Right kidney (tissue), 9 donors: Measurements from ENCODE around the gene TSPY9.
"Not testable (repeated sequence)": the region's sequence is repeated elsewhere in the genome, so short reads cannot be mapped to it uniquely, and the experiment has no call there.

Experiments
- DNase-seq: peaks from one replicate; pipeline ENCODE4 v3.0.0-alpha.2; 2016
- long read RNA-seq, 8 donors: transcript quantifications; one replicate each; lab custom pipeline, GENCODE V29; 2026

Gene TSPY9
- long read RNA-seq, donor 1: 0 reads
- long read RNA-seq, donor 2: 0 reads
- long read RNA-seq, donor 3: 0 reads
- long read RNA-seq, donor 4: 0 reads
- long read RNA-seq, donor 5: 0 reads
- long read RNA-seq, donor 6: 0 reads
- long read RNA-seq, donor 7: 0 reads
- long read RNA-seq, donor 8: 0 reads

GRCh38 chrY:9486967-9487366, at the start of gene TSPY9:
Gene TSPY9 (plus strand): TSS chrY:9487267. CDS start chrY:9487313, 46 bp downstream.
- DNase-seq: not testable (repeated sequence)

GRCh38 chrY:9466655-9467054, 20.4 kb upstream of the TSPY9 start, which contains the start of gene TSPY1:
Gene TSPY1 (plus strand): TSS chrY:9466955. CDS start chrY:9467001, 46 bp downstream.
- not testable (repeated sequence) for DNase-seq

GRCh38 chrY:9504396-9504795, 17.3 kb downstream of the TSPY9 start:
- not testable (repeated sequence) for DNase-seq

DNA sequence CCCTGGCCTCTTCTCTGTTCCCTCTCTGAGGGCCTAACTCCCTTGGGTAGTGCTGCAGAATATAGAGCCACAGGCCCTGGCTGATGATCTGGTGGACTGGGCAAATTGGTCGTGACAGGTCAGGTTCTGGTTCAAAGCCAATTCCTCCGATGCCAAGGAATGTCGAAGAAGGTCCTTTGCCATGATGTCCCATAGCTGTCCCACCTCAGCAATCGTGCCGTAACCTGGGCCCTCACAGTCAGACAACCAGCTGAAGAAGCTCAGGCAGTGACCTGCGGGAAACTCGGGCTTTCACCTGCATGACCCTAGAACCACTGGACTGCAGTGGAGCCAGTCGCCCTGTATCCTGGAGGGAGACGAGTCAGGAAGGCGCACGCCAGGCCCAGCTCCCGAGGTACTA, 29.2 kb downstream of the TSPY9 start:
- not testable (repeated sequence) for DNase-seq

DNA sequence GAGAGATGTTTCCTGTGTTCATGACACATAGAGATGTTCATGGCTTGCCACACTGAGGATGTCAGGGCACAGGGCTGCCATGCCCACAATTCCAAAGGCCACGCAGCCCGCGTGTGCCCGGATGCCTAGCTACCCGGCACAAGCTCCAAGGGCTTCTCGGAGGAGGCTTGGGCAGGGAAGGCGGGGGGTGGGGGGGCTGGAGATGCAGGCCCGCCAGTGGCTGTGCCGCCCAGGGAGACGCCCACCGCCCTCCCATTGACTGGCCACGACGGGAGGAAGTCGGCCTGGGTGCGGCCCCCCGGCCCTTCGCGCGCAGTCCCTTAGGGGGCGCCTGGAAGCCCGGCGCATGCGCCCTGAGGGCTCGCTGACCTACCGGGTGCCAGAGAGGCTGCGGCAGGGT, 40.5 kb downstream of the TSPY9 start, which contains the start of gene TSPY10:
Gene TSPY10 (plus strand): TSS at position 301 of the 400 bp plus-strand sequence. CDS start 46 bp downstream, at position 347.
- DNase-seq: not testable (repeated sequence)
